ENCODE data around the gene MIX23.

The MIX23 gene

DNA sequence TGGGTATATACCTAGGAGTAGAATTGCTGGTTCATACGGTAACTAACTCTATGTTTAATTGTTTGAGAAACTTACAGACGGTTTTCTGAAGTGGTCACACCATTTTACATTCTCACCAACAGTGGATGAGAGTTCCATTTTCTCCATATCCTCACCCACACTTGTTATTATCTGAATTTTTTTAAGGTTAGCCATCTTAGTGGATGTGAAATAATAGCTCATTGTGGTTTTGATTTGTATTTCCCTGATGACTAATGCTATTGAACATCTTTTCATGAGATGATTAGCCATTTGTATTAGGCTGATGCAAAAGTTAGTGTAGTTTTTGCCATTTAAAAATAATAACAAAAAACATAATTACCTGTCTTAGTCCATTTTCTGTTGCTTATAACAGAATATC, 39.4 kb downstream of the MIX23 start:
- no peak for DNase-seq

DNA sequence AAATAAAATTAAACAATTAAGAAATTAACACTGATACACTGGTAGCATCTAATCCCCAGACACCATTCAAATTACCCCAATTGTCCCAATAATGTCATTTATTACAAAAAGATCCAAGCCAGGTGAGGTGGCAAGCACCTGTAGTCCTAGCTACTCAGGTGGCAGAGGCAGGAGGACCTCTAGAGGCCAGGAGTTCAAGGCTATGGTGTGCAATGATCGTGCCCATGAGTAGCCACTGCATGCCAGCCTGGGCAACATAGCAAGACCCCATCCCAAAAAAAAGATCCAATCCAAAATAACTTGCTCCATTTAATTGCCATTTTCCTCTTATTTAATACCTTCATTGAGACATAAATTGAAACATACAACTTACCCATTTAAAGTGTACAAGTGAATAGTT, 40.2 kb downstream of the MIX23 start:
- no peak for DNase-seq

DNA sequence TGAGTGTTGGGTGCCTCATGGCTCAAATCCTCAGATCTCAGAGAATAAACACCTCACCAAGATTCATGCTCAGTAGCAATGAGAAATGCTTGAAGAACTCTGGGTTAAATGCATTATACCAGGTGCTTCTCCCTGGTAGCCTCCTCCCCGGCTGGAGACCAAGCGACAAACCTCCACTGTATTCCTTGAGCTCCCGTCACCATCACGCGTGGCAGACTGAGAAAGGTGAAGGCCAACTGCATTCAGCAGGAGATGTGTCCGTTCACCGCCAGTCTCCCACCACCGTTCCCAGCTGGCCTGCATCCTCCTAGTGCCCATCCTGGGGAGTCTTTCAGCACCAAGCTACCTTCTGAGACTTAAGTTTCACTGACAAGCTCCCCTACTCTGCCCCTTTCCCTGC, 50.5 kb downstream of the MIX23 start:
- DNase-seq, result no peak

DNA sequence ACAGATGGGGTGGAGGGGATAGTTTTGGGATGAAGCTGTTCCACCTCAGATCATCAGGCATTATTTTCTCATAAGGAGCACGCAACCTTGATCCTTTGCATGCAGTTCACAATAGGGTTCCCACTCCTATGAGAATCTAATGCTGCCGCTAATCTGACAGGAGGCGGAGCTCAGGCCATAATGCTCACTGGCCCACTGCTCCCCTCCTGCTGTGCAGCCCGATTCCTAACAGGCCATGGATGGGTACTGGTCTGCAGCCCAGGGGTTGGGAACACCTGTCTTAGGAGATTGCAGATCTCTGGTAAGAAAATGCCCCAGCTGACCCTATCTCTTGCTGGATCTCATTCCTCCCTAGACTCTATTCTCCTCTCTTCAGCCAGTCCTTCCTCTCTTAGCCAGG, 51.1 kb downstream of the MIX23 start:
- no peak for DNase-seq

DNA sequence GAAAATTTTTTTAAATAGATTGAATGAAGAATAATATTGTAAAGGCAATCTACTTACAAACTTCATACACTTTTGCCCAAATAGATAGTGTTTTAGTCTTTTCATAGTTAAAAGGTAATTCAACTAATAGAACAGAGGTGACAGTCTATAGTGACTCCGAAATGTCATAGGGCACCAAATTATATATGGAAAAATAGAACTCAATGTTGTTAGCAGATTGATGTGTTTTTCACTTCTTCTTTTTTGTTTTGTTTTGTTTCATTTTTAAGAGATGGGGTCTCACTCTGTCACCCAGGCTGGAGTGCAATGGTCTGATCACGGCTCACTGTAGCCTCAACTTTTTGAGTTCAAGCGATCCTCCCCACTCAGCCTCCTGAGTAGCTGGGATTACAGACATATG, 57.3 kb downstream of the MIX23 start:
- no peak for DNase-seq

DNA sequence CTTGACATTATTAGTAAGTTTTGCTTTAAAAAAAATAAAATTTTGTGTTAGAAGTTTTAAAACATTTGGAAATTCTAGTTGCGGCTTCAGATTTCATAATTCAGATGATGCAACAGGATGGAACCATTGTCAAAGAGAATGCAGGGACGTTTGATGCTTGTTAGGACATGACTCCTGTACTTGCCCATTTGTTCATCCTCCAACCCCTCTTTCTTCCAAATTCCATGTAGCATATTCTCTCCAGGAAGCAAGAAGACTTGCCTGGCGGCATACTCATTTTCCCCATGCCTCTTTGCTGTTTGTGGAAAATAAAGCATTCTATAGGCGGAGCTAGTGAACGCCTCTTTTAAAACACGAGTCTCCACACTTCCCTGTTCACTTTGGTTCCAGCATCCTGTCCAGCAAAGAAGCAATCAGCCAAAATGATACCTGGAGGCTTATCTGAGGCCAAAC, 58.1 kb downstream of the MIX23 start, which contains the start of gene CSTA:
Gene CSTA (plus strand): TSS at position 378 of the 453 bp plus-strand sequence. CDS start 45 bp downstream, at position 423.
- no peak for DNase-seq

DNA sequence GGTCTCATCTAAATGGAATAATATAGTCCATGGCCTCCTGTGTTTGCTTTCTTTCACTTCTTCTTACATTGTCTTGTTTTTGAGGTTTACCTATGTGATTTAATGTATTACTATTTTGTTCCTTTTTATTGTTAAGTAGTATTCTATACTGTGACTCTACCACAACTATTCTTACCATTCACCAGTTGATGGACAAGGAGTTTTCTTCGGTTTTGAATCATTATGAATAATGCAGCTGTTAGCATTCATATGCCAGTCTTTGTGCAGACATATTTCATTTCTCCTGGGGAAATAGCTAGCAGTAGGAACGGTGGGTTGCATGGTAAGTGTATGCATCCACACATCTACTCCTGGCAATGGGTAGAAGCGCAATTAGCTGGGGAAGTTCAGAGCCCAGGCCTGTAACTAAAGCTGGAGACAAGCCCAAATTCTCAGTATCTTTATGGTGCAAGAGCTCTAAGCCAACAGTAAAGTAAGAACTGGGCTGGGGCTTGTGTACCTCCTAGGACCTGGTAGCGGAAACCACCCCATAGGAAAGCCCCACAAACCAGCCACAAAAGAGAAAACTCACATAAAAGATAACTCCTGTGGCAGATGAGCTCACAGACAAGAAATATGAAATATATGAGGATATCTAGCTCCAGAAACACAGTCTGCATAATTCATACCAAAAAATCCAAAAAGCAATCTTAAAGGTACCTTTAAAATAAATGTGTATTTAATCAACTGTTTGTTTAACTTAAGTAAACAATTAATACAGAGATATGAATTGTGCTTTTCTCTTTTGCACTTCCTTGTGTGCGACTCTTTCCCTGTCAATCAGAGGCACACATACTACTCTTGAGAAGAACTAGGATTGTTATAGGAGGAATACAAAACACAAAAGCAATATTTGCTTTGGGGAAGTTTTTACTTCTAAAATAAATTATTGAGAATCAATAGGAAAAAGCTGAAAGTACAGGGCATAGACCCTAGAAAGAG, 60.6 kb downstream of the MIX23 start:
- DNase-seq, result no peak

DNA sequence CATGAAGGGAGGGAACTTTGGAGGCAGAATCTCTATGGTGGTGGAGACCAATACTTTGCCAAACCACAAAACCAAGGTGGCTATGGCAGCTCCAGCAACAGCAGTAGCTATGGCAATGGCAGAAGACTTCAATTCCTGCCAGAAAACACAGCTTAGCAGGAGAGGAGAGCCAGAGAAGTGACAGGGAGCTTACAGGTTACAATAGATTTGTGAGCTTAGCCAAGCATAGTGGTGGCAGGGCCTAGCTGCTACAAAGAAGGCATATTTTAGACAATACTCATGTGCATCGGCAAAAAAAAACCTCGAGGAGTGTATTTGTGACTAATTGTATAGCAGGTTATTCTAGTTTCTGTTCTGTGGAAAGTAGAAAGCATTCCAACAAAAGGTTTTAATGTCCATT, 64.4 kb downstream of the MIX23 start:
- no peak for DNase-seq

DNA sequence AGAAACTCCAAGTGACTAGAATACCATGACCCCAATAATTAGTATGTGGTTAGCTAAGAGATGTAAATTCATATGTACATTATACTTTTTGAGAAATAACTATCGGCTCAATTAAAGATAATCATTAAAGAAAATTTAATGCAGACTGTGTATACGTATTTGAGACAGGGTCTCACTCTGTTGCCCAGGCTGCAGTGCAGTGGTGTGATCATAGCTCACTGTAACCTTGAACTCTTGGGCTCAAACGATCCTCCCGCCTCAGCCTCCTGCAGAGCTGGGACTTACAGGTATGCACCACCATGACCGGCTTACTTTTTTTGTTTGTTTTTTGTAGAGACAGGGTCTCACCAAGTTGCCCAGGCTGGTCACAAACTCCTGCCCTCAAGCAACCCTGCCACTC, 66.7 kb downstream of the MIX23 start:
- no peak for DNase-seq

DNA sequence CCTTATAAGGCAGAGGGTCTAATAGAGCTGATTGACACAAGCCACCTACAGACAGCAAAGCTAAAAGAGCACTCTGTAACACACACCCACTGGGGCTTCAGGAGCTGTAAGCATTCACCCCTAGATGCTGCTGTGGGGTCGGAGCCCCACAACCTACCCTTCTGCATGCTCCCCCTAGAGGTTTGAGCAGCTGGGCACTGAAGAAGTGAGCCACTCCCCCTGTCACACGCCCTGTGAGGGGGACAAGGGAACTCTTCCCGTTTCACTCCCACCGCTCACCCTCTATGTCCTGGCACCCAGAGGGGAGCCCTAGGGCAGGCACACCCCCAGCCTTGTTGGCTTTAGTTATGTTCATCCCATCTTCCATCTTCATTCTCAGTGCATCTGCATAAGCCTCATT, 67.4 kb downstream of the MIX23 start:
- DNase-seq, result peak; percentile 20

DNA sequence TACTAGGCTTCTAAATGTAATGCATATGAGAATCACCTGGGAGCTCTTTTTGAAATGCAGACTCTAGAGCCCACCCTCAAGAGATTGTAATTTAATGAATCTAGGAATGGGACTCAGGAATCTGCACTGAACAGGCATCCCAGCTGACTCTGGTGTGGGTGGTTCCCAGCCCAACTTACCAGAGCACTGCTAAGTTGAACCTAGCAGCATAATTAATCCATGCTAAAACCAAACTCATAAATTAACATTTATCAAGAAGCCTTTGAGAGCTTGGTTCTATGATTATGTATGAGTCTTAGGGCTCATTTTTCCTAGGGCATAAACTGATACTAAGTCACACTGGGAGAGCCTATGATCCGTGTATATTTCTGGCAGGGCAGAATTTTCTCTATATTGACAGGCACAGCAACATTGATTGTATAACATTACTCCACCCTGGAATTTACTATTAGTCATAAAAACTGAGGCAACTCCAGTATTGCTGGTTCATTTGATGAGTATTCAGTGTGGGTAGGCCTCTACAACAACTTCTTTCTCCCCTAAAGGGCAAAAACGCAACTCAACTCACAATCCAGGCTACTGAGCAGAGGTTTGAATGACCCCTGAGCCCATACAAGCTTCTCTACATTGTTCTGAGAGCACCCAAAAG, 68.7 kb downstream of the MIX23 start:
- no peak for DNase-seq

DNA sequence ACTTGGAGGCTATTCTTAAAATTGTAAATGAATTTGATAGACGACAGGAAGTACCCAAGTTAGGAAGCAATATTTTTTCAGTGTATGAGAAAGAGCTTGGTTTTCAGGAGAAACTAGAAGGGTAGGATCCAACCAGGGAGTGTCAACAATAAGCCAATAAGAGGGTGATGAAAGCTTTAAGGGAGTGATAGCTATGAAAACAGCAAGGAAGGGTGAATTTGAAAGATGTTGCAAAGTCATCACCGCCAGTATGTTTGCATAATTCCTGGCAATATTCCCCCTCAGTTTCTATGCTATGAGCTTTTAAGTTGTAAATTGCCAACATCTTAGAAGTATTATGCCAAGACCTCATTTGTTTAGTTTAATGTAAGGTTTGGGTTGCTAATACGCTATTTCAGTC, 69.8 kb downstream of the MIX23 start:
- no peak for DNase-seq

DNA sequence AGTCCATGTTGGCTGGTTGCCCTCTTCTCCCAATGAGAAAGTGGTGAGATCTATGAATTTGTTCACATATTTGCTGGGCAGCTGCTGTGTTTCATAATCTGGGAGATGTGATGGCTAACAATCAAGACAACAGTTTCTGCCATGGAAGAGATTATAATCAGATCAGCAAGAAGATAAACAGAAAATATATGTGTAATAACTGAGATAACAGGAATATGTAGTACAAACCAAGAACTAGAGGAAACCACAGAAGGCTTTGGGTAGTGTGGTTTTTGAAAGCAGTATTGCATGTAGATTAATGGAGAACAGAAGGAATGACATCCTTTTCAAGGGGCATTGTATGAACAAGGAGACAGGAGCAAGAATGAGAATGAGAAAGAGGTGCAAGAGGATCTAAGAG, 70.2 kb downstream of the MIX23 start:
- DNase-seq, result no peak

DNA sequence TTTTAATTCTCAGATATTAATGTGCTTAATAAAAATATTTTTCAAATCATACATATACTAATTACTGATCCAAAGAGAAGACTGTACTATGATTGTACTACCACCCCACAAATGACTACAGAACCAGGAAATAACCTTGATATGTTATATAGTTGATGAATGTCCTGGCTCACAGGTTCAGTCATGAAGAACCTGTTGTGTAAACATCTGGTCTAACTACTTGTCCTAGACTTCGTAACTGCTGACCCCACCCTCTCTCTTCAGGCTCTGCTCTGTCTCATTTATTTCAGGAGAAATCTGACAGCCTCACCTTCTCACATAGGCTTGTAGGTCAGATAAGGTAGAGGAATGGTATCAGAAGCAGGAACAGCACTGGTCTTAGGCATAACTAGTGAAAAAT, 72.7 kb downstream of the MIX23 start:
- DNase-seq, result no peak
